K562 (cell line): Measurements from ENCODE around the gene SON. TPM values are rescaled to one million over a fixed set of nuclear protein-coding genes. Genes with fewer than 3 reads are reported as not detected.
A peak's percentile ranks its signal among the peaks of the same experiment; 100 is the strongest.

Source experiments
- ATF3 ChIP-seq, 2 experiments: fragments of 450-650 bp in 1 of 2; sonication (generic) in 1 of 2; formaldehyde crosslinking in 1 of 2; IDR thresholded peaks in 1 of 2; conservative IDR thresholded peaks in 1 of 2; 2 replicates each; pipeline versions ENCODE4 v1.6.1 to v1.8.1; 2016 to 2023; ENCODE audit warnings: mild to moderate bottlenecking in 2 of 2, moderate library complexity in 2 of 2, inconsistent platforms in 1 of 2, missing genetic modification reagents in 1 of 2
- MAFG ChIP-seq: fragments of 450-650 bp; conservative IDR thresholded peaks from 2 replicates; pipeline ENCODE4 v1.6.1; 2016; ENCODE audit warnings: missing genetic modification characterization, missing compliant biosample characterization
- NCOA4 ChIP-seq: fragments of 450-650 bp; IDR thresholded peaks from 2 replicates; pipeline ENCODE4 v1.6.1; 2018; ENCODE audit warnings: mild to moderate bottlenecking; ENCODE audit not compliant: partially characterized antibody
- PCBP2 ChIP-seq: fragments of 200-400 bp; formaldehyde crosslinking; IDR thresholded peaks from 2 replicates; pipeline ENCODE4 v1.6.1; 2018; ENCODE audit warnings: low read length, low read depth, mild to moderate bottlenecking, moderate library complexity; ENCODE audit not compliant: poor library complexity, severe bottlenecking
- PHF21A ChIP-seq: fragments of 450-650 bp; IDR thresholded peaks from 2 replicates; pipeline ENCODE4 v1.6.1; 2017; ENCODE audit warnings: low read depth, borderline replicate concordance
- TFAP4 ChIP-seq: sonication (generic); formaldehyde crosslinking; IDR thresholded peaks from 2 replicates; pipeline ENCODE4 v1.8.0; 2022; ENCODE audit warnings: missing genetic modification reagents, mild to moderate bottlenecking, moderate library complexity, borderline replicate concordance
- TRIM28 ChIP-seq: fragments of 450-650 bp; IDR thresholded peaks from 2 replicates; pipeline ENCODE4 v1.6.1; 2017
- ZNF347 ChIP-seq: fragments of 450-650 bp; formaldehyde crosslinking; IDR thresholded peaks from 2 replicates; pipeline ENCODE4 v1.4.0; 2020; ENCODE audit warnings: low read depth, mild to moderate bottlenecking, moderate library complexity
- ZZZ3 ChIP-seq: fragments of 450-650 bp; IDR thresholded peaks from 2 replicates; pipeline ENCODE4 v1.6.1; 2016; ENCODE audit warnings: antibody characterized with exemption, mild to moderate bottlenecking, moderate library complexity
- polyA plus RNA-seq, 8 experiments: library from polyadenylated mRNA; depleted of rRNA in 4 of 8; stranded (reverse) in 5 of 8; unstranded in 3 of 8; fragments of >200 nt; fragmentation: Nextera tagmentation in 2 of 8; fragmentation: Illumina TruSeq in 1 of 8; extraction: Ambion mirVana in 2 of 8; extraction: Trizol in 1 of 8; gene quantifications; 2 replicates each; pipeline versions ENCODE4 v1.2.1 to v1.2.3, GENCODE V29; 2011 to 2014; ENCODE audit warnings: inconsistent platforms in 1 of 8, missing spikeins in 1 of 8
- total RNA-seq, 7 experiments: library from RNA; depleted of rRNA in 6 of 7; stranded (reverse); fragments of >200 nt in 6 of 7; fragmentation: Illumina TruSeq in 2 of 7; extraction: Trizol in 2 of 7; gene quantifications; 2 replicates each; pipeline versions ENCODE4 v1.2.1 to v1.2.3, GENCODE V29; 2011 to 2021; ENCODE audit warnings: low replicate concordance in 1 of 7
- TF ChIP-seq, protein P1 (sequence below): sonication (generic); formaldehyde crosslinking; IDR thresholded peaks from 2 replicates; pipeline ENCODE4 v1.8.0; 2023; ENCODE audit warnings: mild to moderate bottlenecking, missing genetic modification reagents
- TF ChIP-seq, protein P2 (sequence below), 2 experiments: fragments of 200-800 bp in 1 of 2; sonication (Bioruptor generic) in 1 of 2; sonication (generic) in 1 of 2; formaldehyde crosslinking in 1 of 2; IDR thresholded peaks in 1 of 2; conservative IDR thresholded peaks in 1 of 2; 2 replicates each; pipeline versions ENCODE4 v1.5.0 to v1.6.1; 2016 to 2020; ENCODE audit warnings: missing compliant biosample characterization in 1 of 2, missing genetic modification characterization in 1 of 2, missing genetic modification reagents in 1 of 2
- TF ChIP-seq, protein P3 (sequence below), 3 experiments: IDR thresholded peaks in 2 of 3; conservative IDR thresholded peaks in 1 of 3; 2 replicates each; pipeline ENCODE4 v1.5.1; 2011 to 2012; ENCODE audit warnings: low read length in 3 of 3, mild to moderate bottlenecking in 3 of 3, control low read depth in 2 of 3, improper control_type of control experiment in 1 of 3, inconsistent platforms in 1 of 3, low read depth in 1 of 3, mixed read lengths in 1 of 3, moderate library complexity in 1 of 3; ENCODE audit not compliant: insufficient read depth in 2 of 3
- TF ChIP-seq, protein P4 (sequence below), 3 experiments: fragments of 200-800 bp in 1 of 3; fragments of 250-450 bp in 1 of 3; fragments of 450-650 bp in 1 of 3; sonication (Bioruptor Pico) in 1 of 3; sonication (Bioruptor generic) in 1 of 3; formaldehyde crosslinking in 1 of 3; IDR thresholded peaks; 2 replicates each; pipeline versions ENCODE4 v1.6.1 to v1.8.0; 2016 to 2022; ENCODE audit warnings: mild to moderate bottlenecking in 2 of 3, missing genetic modification characterization in 2 of 3, missing compliant biosample characterization in 1 of 3, moderate library complexity in 1 of 3

The SON gene
- total and polyA plus RNA-seq, 9 of the 15 experiments (the other 6 are each of a cell fraction or from before 2014, with no cell fraction given), result 105 to 742 (median 187) TPM

- TF ChIP-seq, protein P1, sequence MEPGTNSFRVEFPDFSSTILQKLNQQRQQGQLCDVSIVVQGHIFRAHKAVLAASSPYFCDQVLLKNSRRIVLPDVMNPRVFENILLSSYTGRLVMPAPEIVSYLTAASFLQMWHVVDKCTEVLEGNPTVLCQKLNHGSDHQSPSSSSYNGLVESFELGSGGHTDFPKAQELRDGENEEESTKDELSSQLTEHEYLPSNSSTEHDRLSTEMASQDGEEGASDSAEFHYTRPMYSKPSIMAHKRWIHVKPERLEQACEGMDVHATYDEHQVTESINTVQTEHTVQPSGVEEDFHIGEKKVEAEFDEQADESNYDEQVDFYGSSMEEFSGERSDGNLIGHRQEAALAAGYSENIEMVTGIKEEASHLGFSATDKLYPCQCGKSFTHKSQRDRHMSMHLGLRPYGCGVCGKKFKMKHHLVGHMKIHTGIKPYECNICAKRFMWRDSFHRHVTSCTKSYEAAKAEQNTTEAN (CRISPR knock-in tag), result no peak
- no peak for TF ChIP-seq ZNF347 (CRISPR knock-in tag)
- no peak for TF ChIP-seq NCOA4
- peak; percentile 54; the same call in 1 of the 2 replicates for TF ChIP-seq TFAP4
- TF ChIP-seq PCBP2, result no peak
- no peak for TF ChIP-seq MAFG
- TF ChIP-seq ATF3 (IDR thresholded peaks at IDR 0.05), result no peak
- peak; percentile 73; the same call in 1 of the 2 replicates for TF ChIP-seq ATF3 (CRISPR knock-in tag; conservative IDR thresholded peaks at IDR 0.05)
- TF ChIP-seq, protein P2, sequence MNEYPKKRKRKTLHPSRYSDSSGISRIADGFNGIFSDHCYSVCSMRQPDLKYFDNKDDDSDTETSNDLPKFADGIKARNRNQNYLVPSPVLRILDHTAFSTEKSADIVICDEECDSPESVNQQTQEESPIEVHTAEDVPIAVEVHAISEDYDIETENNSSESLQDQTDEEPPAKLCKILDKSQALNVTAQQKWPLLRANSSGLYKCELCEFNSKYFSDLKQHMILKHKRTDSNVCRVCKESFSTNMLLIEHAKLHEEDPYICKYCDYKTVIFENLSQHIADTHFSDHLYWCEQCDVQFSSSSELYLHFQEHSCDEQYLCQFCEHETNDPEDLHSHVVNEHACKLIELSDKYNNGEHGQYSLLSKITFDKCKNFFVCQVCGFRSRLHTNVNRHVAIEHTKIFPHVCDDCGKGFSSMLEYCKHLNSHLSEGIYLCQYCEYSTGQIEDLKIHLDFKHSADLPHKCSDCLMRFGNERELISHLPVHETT (CRISPR knock-in tag; conservative IDR thresholded peaks at IDR 0.05 in 1 of 2, IDR thresholded peaks at IDR 0.05 in 1 of 2), result peak in 1 of 2 experiments; percentile 40; a peak in 1 of 4 replicates
- TF ChIP-seq PHF21A, result no peak
- TF ChIP-seq, protein P3, sequence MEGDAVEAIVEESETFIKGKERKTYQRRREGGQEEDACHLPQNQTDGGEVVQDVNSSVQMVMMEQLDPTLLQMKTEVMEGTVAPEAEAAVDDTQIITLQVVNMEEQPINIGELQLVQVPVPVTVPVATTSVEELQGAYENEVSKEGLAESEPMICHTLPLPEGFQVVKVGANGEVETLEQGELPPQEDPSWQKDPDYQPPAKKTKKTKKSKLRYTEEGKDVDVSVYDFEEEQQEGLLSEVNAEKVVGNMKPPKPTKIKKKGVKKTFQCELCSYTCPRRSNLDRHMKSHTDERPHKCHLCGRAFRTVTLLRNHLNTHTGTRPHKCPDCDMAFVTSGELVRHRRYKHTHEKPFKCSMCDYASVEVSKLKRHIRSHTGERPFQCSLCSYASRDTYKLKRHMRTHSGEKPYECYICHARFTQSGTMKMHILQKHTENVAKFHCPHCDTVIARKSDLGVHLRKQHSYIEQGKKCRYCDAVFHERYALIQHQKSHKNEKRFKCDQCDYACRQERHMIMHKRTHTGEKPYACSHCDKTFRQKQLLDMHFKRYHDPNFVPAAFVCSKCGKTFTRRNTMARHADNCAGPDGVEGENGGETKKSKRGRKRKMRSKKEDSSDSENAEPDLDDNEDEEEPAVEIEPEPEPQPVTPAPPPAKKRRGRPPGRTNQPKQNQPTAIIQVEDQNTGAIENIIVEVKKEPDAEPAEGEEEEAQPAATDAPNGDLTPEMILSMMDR (IDR thresholded peaks at IDR 0.05 in 2 of 3, conservative IDR thresholded peaks at IDR 0.05 in 1 of 3; ENCODE audit: insufficient read depth in 2 of 3, low read depth in 1 of 3, low read length in 3 of 3), result no peak; a peak in 1 of 6 replicates
- TF ChIP-seq, protein P4, sequence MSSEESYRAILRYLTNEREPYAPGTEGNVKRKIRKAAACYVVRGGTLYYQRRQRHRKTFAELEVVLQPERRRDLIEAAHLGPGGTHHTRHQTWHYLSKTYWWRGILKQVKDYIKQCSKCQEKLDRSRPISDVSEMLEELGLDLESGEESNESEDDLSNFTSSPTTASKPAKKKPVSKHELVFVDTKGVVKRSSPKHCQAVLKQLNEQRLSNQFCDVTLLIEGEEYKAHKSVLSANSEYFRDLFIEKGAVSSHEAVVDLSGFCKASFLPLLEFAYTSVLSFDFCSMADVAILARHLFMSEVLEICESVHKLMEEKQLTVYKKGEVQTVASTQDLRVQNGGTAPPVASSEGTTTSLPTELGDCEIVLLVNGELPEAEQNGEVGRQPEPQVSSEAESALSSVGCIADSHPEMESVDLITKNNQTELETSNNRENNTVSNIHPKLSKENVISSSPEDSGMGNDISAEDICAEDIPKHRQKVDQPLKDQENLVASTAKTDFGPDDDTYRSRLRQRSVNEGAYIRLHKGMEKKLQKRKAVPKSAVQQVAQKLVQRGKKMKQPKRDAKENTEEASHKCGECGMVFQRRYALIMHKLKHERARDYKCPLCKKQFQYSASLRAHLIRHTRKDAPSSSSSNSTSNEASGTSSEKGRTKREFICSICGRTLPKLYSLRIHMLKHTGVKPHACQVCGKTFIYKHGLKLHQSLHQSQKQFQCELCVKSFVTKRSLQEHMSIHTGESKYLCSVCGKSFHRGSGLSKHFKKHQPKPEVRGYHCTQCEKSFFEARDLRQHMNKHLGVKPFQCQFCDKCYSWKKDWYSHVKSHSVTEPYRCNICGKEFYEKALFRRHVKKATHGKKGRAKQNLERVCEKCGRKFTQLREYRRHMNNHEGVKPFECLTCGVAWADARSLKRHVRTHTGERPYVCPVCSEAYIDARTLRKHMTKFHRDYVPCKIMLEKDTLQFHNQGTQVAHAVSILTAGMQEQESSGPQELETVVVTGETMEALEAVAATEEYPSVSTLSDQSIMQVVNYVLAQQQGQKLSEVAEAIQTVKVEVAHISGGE (CRISPR knock-in tag; IDR thresholded peaks at IDR 0.05), result no peak
- no peak for TF ChIP-seq ZZZ3
- no peak for TF ChIP-seq TRIM28
Observed at GRCh38 chr21:33588485-33589335, 45.9 kb downstream of the SON start, which contains the start of gene DONSON (continued).
